ENCODE measurements around the gene CCND3. TPM values are rescaled to one million over a fixed set of nuclear protein-coding genes. Genes with fewer than 3 reads are reported as not detected.

CCND3 gene
- total and polyA plus RNA-seq, 2 of the 8 experiments (the other 6 are each of a cell fraction or from before 2014, with no cell fraction given), result 30.6 to 32.9 TPM

DNA sequence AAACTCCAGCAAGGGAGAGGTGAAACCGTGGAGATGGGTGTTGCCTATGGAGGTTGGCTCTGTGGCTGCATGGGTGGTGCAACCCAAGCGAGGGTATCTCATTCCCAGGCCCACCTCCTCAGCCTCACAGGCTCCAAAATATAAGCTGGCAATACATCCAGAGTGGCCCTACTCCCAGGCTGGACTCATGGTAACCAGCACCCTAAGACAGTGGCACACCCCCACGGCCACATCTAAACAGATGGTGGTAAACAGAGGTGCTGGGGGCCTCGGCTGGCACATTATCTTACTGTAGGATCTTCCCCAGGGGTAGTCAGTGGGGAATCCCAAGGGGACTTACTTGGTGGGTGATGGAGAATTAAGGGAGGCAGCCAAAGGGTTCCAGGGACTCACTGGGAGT lies 33.7 kb upstream of the CCND3 start:
- Histone ChIP-seq H2BK20ac (ENCODE audit: low read length) (no peak overlapping the region), H4K8ac (ENCODE audit: extremely low read depth, insufficient read depth, low read length) (no peak overlapping the region; the same call in 1 of the 2 replicates), H3K4ac (replicated peaks; ENCODE audit: insufficient read length, low read depth, low read length) (no peak overlapping the region), H3K79me2 (ENCODE audit: control insufficient read depth in 1 of 2, insufficient read depth in 2 of 2, low read length in 2 of 2) (no peaks in the 10 kb centered on the region), H3K4me3 (ENCODE audit: extremely low read depth in 1 of 4, insufficient read depth in 2 of 4, low read depth in 3 of 4, low read length in 4 of 4) (no peak overlapping the region), H2AK5ac (ENCODE audit: low read depth, low read length) (no peak overlapping the region), H4K20me1 (replicated peaks in 1 of 2; ENCODE audit: control insufficient read depth in 1 of 2, insufficient read depth in 2 of 2, low read length in 2 of 2) (no peaks in the 10 kb centered on the region), H3K23ac (ENCODE audit: insufficient read length) (no peak overlapping the region), H4K91ac (replicated peaks; ENCODE audit: insufficient read length, low read length) (no peak overlapping the region), H2BK120ac (replicated peaks; ENCODE audit: low read depth, low read length) (no peak overlapping the region), H3K9me3 (ENCODE audit: insufficient read depth in 2 of 2, low read depth in 1 of 2, low read length in 1 of 2) (no peaks in the 10 kb centered on the region), H2AFZ (ENCODE audit: low read length) (no peak overlapping the region), H3K14ac (ENCODE audit: insufficient read length) (no peak overlapping the region), H3K56ac (replicated peaks; ENCODE audit: insufficient read length, low read depth, low read length) (no peak overlapping the region), H2BK12ac (ENCODE audit: low read depth, low read length) (no peak overlapping the region), H3K79me1 (ENCODE audit: low read depth, low read length) (no peaks in the 10 kb centered on the region), H3K23me2 (ENCODE audit: low read depth, low read length) (no peaks in the 10 kb centered on the region), H3K27me3 (replicated peaks in 1 of 4; ENCODE audit: control insufficient read depth in 3 of 4, extremely low read depth in 1 of 4, insufficient read depth in 3 of 4, low read length in 3 of 4) (no peaks in the 10 kb centered on the region), H3K4me1 (replicated peaks in 1 of 4; ENCODE audit: control insufficient read depth in 3 of 4, insufficient read depth in 4 of 4, low read length in 3 of 4) (peaks cover 0 to 3% (median 0%) of the 10 kb centered on the region in 4 experiments; a peak in 1 of 7 replicates), H3K9ac (replicated peaks in 1 of 4; ENCODE audit: extremely low read depth in 1 of 4, low read depth in 3 of 4, low read length in 3 of 4) (no peak overlapping the region), H2BK15ac (ENCODE audit: low read length) (no peak overlapping the region), H2BK5ac (ENCODE audit: low read depth, low read length) (no peak overlapping the region), H3K18ac (ENCODE audit: extremely low read depth, low read length) (no peak overlapping the region), H3K36me3 (ENCODE audit: control insufficient read depth in 2 of 4, insufficient read depth in 4 of 4, low read length in 3 of 4) (no peaks in the 10 kb centered on the region), H3K27ac (ENCODE audit: low read depth, low read length) (no peak overlapping the region), H3K4me2 (ENCODE audit: insufficient read depth in 1 of 2, low read depth in 2 of 2, low read length in 2 of 2) (no peak overlapping the region), H4K5ac (ENCODE audit: insufficient read length, low read depth, low read length) (no peak overlapping the region)
- no peak for FAIRE-seq
- 83% methylated on average over 4 of the region's 4 CpGs; no CpG with 5 or more reads in 1 of the 2 experiments for WGBS, 2 experiments (ENCODE audit: extremely low coverage in 1 of 2, insufficient coverage in 1 of 2, insufficient read length in 1 of 2, insufficient replicate concordance in 2 of 2, low coverage in 1 of 2, low lambda C conversion rate in 2 of 2, missing lambda C conversion rate in 1 of 2)
- ChIA-PET POLR2A (ENCODE audit: partially characterized antibody) (no interaction called here), CTCF (ENCODE audit: partially characterized antibody) (interaction anchor here (1.3 kb wide), 1 partner anchor 16 kb away, joined by 4 read pairs; no protein-coding TSS in a partner anchor)
- no peak for DNase-seq (ENCODE audit: low read depth in 1 of 2, low spot score in 2 of 2)
- TF ChIP-seq BRCA1 (IDR thresholded peaks at IDR 0.05; ENCODE audit: low read depth, low read length), result no peak
- no peak for TF ChIP-seq KDM5A (IDR thresholded peaks at IDR 0.05; ENCODE audit: low read length)
- TF ChIP-seq GABPA (IDR thresholded peaks at IDR 0.05; ENCODE audit: borderline replicate concordance, insufficient read depth, low read length), result no peak
- no peak for TF ChIP-seq SIRT6 (IDR thresholded peaks at IDR 0.05; ENCODE audit: low read length)
- TF ChIP-seq TEAD4 (IDR thresholded peaks at IDR 0.05; ENCODE audit: low read depth, low read length), result no peak
- TF ChIP-seq POLR2A (IDR thresholded peaks at IDR 0.05; ENCODE audit: control extremely low read depth in 1 of 2, low read depth in 2 of 2, low read length in 2 of 2), result no peak
- no peak for TF ChIP-seq TAF7 (optimal IDR thresholded peaks at IDR 0.05; ENCODE audit: borderline replicate concordance, low read depth, low read length)
- TF ChIP-seq HDAC2 (IDR thresholded peaks at IDR 0.05; ENCODE audit: borderline replicate concordance in 1 of 2, low read depth in 2 of 2, low read length in 2 of 2), result no peak
- TF ChIP-seq EZH2 (IDR thresholded peaks at IDR 0.05; ENCODE audit: low read depth, low read length, severe bottlenecking), result no peak
- no peak for TF ChIP-seq EP300 (IDR thresholded peaks at IDR 0.05; ENCODE audit: borderline replicate concordance in 1 of 2, low read depth in 2 of 2, low read length in 2 of 2)
- TF ChIP-seq SP1 (IDR thresholded peaks at IDR 0.05; ENCODE audit: low read depth, low read length), result no peak
- TF ChIP-seq, protein P1, sequence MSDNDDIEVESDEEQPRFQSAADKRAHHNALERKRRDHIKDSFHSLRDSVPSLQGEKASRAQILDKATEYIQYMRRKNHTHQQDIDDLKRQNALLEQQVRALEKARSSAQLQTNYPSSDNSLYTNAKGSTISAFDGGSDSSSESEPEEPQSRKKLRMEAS (IDR thresholded peaks at IDR 0.05), result no peak
- TF ChIP-seq SAP30 (IDR thresholded peaks at IDR 0.05; ENCODE audit: insufficient read depth, insufficient replicate concordance, low read length), result no peak
- no peak for TF ChIP-seq KDM1A (IDR thresholded peaks at IDR 0.05; ENCODE audit: borderline replicate concordance, low read length)

Measured in H1 (cell line).